NCI-H69 (cell line): Measurements from ENCODE around the gene ZIC5.

Experiments
- DNase-seq: peaks from one replicate; lab custom pipeline; 2025; lab: John Stamatoyannopoulos, UW

ZIC5 gene

DNA sequence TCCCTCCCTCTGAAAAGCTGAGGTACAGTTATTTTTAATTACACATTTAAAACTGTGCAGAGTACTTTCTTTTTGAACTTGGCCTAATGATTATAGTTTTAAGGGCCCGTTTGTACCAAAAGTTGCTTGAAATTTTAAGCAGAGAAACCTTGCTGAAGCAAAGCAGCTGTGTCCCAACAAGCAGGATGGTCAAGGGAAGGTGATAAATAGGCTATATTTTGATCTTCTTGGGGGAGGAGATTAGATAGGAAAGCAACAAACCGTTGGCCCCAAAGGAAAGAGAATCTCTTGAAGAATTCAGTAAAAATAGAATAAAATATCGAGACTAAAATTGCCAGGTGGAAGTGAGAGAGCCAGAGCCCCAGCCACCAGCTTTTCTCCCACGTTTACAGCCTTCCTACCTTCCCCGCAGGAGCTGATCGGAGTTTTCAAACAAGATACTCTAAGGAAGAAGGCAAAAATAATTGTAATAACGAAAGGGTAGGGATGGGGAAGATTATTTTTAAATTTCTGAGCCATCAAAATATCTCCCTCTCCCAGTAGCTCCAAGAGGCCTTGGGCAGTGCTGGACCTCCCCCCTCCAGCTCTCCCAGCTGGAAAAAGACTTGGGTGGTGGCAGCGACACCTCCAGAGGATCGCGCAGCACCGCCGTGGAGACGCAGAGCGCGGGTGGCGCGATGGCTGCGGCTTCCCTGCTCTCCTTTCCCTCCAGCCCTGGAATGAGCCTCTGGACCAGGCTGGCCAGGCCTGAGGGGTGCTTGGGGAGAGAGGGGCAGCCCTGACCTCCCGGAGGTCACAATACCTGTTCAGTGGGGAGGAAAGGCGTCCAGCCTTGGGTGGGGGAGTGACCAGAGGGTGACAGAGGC lies 15.8 kb upstream of the ZIC5 start:
- no peak for DNase-seq

DNA sequence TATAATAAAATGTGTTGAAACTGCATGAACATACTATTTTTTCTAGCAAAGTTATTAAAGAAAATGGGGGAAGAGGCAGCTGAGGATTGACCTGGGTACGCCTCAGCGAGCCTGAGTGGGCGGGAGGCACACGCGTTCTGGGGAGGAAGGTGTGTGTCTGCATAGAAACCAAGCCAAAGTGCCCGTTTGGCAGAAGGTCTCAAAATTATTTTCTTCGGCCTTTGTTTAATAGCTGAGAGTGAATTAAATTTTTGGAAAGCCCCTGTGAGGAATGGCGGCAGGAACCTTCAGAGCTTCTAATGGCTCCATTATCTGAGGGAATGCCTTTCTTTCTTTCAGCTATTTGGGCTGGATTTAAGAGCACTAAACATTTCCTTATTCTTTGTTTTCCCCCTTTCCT lies 15.2 kb upstream of the ZIC5 start:
- no peak for DNase-seq

DNA sequence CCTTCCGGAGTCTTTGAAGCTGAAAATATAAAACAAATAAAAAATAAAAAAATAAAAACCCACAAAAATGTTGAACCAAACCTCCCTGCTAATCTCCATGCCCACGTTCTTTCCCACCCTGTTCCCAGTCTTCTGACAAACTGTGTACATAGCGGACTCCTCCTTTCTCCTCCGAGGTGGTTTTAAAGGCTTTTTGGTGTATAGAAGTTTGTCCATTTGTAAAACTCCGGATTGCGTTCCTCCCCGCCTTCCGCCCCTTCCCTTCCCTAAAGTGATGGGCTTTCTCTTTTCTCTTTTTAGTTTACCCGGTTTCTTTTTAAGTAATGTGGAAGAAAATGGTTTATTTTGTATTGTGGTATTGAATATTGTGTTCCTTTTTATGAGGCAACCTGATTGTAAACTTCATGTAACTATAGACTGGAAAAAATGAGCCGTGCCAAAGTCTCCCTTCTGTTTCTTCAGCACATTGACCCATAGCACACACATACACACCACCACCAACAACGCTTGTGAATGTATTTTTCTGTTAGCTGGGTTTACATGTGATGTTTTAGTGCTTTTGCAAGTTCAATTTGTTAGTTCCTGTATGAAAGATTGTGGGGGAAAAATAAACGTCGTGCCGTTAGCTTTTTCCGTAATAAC lies 14.4 kb upstream of the ZIC5 start:
- DNase-seq, result no peak

DNA sequence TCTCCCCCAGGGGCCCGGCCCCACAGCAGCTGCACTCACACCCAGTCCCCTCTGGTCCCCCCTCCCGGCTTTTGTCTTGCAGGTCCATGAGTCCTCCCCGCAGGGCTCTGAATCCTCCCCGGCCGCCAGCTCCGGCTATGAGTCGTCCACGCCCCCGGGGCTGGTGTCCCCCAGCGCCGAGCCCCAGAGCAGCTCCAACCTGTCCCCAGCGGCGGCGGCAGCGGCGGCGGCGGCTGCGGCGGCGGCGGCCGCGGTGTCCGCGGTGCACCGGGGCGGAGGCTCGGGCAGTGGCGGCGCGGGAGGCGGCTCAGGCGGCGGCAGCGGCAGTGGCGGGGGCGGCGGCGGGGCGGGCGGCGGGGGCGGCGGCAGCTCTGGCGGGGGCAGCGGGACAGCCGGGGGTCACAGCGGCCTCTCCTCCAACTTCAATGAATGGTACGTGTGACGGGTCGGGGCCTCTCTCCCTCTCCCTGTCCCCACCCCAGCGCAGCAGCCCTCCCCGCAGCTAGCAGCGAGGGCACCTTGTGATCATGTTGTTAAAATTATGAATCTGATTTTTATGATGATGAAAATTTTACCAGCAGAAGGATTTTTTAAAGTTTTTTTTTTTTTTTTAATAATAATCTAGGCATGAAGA lies 13.8 kb upstream of the ZIC5 start:
- DNase-seq, result no peak

DNA sequence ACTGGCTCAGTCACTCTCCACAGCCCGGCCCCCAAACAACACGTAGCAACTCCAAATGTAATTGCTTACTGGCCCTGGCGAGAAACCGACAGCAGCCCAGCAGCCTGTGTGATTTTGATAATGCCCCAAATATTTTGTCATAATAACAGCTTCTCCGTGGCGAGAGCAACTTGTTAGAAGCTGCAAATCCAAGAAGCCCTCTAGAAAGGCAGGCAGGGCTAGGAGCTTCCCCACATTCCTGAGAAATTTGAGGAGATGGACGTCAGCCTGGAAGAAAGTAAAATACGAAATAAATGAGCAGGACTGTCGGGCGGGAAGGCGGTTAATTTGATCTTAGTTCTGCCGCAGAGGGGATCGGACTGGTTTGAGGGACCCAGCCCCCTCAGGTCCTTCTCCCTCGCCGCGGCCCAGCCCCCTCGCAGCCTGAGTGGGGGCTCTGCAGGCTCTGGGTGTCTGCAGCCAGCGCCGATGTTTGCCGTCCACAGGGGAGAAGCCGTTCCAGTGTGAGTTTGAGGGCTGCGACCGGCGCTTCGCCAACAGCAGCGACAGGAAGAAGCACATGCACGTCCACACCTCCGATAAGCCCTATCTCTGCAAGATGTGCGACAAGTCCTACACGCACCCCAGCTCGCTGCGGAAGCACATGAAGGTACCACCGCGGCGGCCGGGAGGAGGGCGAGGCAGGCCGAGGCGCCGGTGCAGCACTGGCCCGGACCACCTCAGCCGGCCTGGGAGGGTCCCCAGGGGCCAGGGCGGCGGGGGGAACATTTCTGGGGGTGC lies 13.1 kb upstream of the ZIC5 start:
- no peak for DNase-seq

DNA sequence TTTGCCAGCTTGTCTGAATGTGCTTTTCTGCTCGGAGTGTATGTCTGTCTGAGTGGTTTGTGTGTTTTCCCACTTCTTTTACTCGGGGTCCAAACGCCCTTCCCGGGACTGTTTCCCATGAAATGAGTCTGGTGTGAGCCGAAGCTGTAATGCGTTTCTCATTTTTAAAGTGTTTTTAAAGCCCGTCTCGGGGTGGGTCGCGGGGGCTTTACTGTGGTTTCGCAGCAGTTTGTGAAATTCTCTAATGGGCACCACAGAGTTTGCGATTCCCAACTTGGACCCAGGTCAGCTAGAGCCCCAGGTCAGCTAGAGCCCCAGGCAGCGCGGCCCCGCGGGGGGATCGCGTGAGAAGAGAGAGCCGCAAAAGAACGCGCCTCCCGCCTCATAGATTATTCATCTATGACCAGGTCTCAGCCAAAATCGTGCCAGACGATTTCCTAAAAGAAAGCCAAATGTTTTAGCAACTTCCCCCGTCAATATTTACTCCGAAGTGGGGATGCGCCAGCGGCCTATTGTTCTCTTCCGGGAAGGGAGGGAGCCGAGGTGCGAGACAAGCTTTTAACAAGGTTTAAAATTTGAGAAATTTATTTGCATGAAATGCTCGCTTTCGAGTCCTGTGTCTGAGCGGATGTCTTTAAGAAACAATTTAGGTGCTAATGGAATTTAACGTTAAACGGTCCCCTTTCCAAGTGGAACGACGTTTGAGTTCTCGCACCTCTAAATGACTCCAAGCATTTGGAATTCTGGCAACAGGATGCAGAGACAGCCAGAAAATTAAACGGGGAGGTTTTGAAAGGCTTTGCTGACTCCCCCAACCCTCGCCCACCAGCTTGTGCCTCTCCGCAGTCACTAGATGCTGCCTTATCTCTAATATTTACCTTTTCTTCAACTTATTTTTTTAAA lies 12.2 kb upstream of the ZIC5 start:
- no peak for DNase-seq

DNA sequence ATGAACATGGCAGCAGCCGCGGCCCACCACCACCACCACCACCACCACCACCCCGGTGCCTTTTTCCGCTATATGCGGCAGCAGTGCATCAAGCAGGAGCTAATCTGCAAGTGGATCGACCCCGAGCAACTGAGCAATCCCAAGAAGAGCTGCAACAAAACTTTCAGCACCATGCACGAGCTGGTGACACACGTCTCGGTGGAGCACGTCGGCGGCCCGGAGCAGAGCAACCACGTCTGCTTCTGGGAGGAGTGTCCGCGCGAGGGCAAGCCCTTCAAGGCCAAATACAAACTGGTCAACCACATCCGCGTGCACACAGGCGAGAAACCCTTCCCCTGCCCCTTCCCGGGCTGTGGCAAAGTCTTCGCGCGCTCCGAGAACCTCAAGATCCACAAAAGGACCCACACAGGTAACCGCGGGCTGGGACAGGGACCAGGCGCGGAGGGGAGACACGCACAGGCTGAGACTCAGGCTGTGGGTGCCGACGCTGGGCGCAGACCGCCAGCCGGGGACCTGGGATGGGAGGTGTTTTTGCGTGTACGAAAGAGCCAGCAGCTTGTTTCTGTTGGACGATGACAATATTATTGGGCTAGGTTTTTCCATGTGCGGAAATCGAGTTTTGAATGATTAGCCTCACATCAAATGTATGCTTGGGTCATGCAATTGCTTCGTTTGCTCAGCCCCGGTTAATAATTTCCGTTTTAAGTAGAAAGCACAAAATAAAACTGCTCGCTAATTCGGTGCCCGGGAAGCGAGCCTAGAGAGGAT lies 11.3 kb upstream of the ZIC5 start:
- DNase-seq, result no peak

DNA sequence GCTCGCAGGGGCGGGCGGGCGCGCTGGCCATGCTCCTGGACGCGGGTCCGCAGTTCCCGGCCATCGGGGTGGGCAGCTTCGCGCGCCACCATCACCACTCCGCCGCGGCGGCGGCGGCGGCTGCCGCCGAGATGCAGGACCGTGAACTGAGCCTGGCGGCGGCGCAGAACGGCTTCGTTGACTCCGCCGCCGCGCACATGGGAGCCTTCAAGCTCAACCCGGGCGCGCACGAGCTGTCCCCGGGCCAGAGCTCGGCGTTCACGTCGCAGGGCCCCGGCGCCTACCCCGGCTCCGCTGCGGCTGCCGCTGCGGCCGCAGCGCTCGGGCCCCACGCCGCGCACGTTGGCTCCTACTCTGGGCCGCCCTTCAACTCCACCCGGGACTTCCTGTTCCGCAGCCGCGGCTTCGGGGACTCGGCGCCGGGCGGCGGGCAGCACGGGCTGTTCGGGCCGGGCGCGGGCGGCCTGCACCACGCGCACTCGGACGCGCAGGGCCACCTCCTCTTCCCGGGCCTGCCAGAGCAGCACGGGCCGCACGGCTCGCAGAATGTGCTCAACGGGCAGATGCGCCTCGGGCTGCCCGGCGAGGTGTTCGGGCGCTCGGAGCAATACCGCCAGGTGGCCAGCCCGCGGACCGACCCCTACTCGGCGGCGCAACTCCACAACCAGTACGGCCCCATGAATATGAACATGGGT lies 10.6 kb upstream of the ZIC5 start:
- DNase-seq, result no peak

DNA sequence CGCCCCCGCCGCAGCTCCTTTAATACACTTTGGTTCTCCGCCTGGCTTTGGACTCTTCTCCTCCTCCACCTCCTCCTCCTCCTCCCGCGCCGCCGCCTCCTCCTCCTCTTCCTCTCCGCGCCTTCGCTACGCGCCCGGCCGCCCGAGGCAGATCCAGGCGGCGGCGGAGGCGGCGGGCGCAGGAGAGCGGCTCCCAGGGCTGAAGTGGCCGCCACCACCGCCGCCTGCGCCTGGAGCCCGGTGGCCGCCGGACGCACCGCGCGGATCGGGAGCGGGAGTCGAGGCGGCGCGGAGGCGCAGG lies 10.1 kb upstream of the ZIC5 start, which contains the start of gene ZIC2:
Gene ZIC2 (plus strand): TSS at position 50 of the 301 bp plus-strand sequence. CDS start 281 bp downstream, outside the sequence.
- no peak for DNase-seq

DNA sequence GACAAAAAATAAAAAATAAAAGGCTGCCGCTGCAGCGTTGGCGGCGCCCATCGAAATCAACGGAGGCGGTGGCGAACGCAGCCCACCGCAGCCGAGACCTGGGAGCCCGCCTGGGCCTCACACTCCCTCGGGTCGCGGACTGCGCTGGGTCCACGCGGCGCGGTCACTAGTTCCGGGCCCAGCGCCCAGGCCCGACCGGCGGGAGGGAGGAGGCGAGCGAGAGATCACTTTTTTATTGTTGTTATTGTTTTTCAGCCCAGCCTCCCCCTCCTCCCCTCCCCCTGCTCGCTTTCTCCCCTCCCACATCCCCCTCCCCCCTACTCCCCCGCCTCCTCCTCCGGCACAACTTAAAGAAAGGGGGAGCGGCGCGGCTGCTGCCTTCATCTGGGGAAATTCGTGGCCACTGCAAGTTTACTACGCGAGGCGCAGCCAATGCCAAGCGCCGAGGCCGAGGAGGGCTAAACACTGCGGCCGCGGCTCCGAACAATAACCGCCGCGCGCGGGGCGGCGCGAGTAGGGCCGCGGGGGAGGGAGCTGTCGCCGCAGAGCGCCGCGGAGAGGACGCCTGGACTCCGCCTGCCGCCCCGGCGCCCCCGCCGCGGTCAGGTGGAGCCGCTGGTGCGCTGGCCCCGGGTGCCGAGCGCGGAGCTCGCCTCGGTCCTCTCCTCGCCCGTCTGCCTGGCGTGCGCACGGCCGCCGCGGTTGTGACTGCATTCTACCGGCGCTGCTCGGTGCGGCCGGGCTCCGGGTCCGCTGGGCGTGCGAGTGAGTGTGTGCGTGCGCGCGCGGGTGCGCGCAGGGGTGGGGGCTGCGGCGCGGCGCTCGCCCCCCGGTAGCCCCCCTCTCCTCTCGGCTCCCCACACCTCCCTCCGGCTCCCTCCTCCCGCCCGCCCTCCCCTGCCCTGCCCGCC lies 9.5 kb upstream of the ZIC5 start:
- DNase-seq, result no peak

DNA sequence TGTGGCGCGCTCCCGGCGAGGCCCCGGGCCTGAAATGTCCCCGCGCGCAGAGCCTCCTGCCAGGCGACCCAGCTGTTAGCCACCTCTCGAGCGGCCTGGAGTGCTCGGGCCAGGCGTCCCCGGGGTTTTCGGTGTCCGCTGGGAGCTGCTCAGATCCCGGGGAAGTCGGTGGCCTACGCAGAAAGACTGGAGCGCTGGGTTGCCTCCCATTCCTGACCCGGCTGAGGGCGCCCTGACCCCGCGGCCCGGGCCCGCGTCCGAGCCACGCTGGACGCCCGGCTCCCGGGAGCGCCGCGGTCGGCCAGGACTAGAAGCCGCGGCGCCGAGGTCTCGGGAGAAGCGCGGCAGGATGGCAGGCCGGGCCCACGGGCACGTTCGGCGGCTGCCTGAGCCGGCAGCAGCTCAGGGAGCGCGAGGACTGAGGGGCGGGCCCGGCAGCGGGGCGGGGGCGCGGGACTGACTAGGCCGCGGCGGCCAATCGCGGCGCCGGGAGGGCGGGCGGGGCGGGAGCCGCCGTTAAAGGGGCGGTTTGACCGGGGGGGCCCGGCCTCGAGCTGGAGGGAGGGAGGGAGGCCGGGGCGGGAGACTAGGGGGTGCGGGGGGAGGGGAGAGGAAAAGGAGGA lies 8.7 kb upstream of the ZIC5 start:
- DNase-seq, result no peak

DNA sequence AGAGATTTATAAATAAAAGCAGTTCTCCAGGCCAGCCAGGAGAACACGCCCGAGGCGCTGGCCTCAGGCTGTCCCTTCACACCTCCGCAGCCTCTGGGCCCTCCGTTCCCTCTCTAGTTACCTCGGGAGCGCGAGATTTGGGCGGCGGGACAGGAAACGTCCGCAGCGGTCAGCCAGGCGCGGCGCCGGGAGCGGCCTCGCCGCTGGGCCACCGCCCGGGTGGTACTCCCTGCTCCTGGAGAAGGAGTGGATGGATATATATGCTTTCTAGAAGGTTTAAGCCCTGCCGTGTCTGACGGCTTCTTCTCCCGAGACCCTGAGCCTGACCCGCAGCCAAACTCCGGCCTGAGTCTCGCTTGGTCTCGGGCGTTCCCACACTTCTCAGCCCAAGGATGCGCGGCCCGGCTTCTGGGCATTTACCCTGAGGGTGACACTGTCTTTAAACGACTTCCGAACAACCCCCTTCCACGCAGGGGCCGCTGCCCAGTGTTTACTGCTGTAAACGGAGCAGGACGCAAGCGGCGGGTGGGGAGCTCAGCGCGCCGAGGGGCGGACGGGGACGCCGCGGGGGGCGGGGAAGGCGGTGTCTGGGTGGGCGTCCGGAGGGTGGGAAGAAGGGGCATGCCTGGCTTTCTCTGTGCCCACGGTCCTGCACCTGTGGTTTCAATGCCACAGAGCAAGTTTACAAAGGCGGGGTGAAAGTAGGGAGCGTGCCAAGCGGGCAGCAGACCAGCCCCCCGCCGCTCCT lies 8.1 kb upstream of the ZIC5 start:
- DNase-seq, result no peak

DNA sequence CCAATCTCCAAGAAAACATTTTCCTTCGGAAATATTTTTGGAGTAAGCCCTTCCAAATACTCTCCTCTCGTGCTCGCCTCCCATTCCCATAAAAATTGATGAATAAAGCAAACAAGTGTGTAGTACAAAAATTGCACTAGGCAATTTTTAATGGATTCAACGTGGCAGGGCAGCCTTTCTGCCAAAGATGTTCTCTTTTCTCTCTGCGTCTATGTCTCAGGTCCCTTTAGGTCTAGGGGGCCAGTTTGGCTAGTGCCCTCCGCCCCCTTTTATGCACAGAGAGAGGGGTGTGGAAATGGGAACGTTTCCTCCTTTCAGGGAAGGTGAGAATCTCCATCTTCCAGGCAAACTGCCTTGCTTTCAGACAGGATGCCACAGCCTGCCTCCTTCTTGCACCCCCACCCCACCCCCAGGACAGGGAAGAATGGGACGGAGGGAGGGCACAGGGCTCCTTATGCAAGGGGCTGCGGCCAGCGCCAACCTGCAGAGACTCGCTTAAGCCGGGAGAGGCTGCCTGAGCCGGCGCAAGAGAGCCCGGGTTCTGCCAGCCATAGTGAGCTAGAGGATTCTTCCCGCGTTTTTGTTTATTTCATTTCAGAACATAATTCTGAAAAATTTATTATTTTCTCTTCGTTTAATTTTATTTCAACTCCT lies 7.4 kb upstream of the ZIC5 start:
- DNase-seq, result no peak

DNA sequence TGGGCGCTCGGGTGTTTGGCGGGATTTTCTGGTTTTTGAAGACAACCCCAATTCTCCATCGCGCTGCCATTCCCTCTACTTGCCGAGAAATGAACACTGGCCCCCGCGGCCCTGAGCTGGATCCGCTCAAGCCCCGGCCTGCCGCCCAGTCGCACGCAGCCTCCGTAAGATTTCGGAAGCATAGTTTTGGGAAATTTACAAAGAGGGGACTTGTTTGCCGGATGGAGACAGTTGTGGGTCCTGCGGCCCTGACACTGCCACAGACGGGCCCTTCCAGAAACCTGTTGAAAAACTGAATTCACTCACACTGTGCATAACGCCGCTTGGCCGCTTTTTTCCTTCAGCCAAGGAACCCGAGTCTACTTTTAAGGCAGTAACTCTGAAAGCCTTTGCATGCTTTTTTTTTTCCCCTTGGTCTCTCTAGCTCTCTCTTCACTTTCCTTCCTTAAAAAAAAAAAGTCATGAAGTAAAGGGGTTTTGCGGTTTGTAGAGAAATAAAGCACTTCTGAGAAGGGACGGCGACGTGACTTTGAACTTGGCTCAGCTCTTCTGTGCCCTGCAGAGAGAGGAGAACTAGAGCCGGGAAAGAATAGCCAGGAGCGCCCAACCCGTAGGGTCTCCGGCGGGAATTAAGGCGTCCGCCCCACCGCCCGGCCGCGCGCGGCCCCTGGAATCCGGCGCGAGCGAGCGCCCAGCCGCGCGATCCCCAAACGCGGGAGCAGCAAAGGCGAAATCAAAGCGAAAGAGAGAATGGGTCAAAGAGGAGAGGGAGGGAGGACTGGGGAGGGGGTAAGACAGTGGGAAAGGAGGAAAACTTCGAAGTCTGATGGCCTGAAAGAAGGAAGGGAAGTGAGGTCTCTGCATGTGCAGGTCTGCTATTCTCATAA lies 6.6 kb upstream of the ZIC5 start:
- DNase-seq, result no peak

DNA sequence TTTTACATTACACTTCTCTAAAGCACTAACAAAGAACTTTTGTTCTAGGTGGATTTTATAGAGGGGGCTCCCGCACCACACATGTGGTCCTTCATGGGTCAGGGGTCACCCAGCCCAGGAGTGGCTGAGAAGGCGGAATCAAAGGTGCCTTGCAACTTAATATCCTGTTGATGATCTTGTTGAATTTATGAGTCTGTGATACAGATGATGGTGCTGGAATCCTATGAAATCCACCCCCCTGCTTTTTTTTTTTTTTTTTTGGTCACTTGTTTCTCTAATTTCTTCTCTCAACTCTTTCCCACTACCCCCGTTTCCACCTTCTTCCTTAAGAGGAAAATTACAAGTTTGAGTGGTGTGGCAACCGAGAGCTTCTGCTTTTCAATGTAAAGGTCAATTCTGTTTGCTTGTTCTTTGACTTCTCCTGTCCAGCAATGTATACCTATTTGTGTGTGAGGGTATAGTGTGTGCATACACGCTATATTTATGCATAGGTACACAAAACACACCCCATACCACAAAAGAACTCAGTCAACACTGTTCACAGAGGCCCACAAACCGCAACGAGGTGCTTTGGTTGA lies 5.9 kb upstream of the ZIC5 start:
- DNase-seq, result no peak

DNA sequence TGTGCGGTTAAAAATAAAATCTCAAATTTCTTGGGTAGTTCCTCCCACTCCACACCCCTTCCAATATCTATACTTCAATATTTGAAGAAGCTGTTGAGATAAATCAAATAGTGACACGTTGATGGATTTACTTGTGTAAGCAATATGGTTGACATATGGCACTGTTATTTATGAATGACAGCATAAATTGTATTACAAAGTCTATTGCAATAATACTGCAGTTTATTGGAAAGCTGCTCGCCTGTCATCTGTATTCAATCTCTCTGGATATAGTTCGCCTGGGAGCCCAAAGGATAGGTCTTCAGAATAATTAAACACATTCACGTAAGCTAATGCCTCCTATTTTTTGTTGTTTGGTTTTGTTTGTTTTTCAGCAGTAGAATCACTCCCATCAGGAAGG lies 5.0 kb upstream of the ZIC5 start:
- no peak for DNase-seq
